HG02642 (cell line): ENCODE results near the gene CBLN4.

Experiments
- ATAC-seq: cut with Tn5 transposase; IDR thresholded peaks from one replicate; pipeline ENCODE4 v1.9.1; 2021; ENCODE audit warnings: mild to moderate bottlenecking; ENCODE audit not compliant: unreplicated experiment, poor library complexity

Gene CBLN4

DNA sequence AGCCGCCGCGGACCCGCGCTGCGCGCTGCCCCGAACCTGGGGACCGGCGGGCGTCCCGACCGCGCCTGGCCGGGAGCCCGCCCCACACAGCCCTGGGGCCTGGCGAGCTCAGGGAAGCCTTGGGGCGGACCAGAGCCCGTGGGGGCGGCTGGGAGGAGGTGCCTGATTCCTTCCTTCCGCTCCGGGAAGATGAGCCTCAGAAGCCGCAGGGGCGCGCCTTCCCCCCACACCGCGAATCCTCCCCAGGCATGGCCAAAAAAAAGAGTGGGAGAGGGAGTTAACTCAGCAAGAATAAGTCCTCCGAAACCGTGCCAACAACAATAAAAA lies at the start of gene CBLN4:
CBLN4 (minus strand) TSS at position 131 of the 327 bp plus-strand sequence. CDS start 1,348 bp downstream, outside the sequence.
- no peak for ATAC-seq

DNA sequence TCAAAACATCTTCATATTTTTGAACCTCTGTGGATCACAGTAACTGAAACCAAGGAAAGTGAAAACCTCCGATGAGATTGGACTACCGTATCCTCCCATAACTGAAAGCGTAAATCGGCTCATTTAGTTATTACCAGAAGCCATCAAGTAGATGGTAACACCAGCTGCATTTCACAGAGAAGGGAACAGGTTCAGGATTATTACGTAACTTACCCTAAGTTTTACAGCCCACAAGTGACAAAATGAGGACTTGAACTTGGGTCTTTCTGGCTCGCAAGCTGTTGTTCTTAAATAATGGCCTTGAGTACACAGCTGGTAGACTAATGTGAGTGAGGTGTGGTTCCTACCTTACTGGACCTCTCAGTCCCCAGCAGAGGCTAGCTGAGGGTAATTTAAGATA lies 37.9 kb upstream of the CBLN4 start:
- no peak for ATAC-seq

DNA sequence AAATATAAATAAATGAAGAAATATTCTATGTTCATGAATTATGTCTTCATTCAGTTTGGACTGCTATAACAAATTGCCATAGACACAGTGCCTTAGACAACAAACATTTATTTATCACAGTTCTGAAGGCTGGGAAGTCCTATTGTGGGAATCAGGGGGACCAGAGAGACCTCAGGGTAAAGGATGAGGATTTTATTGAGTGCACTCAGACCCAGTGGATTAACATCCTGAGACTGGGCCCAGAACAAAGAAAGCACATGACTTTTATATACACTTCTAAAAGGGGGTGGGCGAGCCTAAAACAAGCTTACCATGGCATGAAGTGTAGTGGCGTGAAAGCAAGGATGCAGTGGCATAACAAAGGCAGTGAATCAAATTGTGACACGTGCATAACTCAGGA lies 26.9 kb upstream of the CBLN4 start:
- ATAC-seq, result no peak

DNA sequence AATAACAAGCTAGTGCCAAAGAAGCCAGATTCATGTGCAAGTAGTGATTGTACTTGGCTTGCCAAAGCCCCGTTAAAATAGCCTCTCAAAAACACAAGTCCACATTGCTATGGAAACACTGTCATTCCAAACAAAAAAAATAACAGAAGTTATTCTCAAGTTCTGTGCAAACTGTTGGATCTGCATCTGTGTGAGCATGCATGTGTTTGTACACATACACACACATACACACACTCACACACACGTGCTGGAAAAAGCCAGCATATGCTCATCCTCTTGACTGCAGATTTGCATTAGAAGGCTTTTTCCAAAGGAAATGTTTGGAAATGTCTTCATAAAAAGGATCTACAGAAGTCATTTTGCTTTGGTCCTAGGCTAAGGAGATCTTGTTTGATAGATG lies 13.4 kb upstream of the CBLN4 start:
- no peak for ATAC-seq

DNA sequence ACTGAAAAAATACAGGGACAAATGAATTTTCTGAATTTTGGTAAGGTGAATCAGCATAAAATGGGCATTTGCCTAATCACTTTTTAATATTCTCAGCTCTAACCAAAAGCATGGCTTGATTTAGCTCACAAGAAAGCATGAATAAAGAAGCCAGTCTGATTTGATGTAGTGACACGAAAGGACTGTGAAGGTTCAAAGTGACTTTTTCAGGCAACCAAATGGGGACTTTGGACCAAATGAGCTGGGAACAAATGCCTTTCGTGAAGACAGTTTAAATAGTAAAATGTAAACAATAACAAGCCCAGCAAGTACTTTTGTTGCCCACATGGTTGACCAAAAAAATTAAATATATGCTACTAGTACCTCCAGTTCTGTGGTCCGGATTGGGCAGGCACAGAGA lies 12.9 kb upstream of the CBLN4 start:
- ATAC-seq, result no peak

DNA sequence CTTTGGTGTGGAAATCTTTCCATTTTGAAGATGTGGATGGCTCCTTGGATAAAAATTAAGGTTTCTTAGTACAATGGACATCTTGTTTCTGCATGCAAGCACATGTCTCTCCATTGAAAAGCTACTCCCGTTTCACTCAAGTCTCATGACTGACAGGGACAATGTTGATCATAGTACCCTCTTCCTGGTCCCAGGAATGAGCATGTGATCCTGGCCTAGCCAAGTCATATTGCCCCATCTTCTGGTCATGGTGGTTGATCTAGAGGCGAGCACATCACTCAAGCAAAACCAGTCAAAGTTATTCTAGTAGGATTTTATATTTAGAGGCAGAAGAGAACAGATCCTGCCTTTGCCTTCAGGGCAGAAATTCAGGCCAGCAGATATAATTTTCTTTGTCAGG lies 12.2 kb upstream of the CBLN4 start:
- ATAC-seq, result no peak

DNA sequence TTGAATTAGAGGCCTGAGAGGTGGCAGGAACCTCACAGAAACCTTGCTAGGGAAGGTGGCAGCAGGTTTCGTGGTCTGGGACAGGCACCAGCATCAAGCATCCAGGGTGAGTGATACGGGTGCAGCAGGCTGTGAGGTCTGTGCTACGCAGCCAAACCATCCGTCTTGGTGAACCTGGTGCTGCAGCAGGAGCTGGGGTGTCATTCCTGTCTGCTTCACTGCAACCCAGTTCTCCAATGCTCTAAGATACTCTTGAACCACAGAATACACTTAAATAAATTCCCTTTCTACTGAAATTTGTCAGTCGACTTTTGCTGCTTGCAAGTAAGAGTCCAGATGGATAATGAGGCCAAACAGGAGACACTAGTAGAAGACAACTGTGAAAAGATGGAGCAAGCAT lies 9.7 kb upstream of the CBLN4 start:
- no peak for ATAC-seq

DNA sequence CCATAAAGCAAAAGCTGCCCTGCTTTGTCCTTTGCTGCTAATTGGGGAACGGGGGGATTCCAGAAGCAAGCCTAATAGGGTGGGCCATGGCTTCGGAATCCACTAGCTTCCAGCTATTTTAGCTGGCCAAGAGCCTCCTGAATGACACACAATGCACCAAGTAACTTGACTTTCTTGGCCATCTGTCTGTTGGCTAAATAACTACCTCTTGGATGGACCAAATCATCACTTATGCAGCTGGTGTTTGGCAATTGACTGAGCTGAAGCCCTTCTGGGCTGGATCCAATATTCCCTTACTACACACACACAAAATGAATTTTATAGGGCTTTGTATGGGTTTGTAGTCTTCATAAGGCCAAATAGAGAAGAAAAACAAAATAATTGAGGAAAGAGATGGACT lies 8.8 kb upstream of the CBLN4 start:
- ATAC-seq, result no peak

DNA sequence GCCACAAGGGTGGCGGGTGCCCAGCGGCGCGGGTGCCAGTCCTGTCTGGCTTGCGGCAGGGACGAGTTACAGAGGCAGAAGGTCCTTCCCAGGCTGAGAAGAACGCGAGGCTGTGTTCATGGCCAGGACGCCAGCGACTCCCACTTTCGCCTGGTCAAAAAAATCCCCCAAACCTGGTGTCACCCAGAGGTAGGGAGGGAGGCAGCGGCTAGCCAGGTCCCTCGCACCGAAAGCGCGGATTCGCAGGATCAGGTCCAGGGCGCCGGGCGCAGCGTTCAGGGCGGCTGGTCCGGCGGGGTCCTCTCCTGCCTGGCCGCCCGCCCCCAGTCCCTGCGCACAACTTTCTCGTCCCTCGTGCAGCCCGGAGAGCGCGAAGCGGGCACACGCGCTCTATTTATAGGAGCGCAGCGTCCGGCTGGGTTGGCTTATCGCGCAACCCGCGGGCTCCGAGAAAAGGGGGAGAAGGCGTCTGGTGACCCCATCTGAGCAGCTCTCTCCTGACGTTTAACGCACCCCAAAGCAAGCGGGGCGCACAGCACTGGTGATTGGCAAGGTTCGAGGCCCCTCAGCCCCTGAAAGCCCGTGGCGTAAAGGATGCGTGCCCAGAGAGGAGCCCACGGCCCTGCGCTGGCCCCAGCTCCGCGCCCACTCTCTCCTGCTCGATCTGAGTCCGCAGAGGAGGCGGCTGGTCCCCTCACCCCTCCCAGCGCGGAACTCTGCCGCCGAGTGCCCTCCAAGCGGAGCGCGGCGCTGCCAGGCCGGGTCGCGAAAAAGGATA lies 519 bp downstream of the CBLN4 start:
- no peak for ATAC-seq

DNA sequence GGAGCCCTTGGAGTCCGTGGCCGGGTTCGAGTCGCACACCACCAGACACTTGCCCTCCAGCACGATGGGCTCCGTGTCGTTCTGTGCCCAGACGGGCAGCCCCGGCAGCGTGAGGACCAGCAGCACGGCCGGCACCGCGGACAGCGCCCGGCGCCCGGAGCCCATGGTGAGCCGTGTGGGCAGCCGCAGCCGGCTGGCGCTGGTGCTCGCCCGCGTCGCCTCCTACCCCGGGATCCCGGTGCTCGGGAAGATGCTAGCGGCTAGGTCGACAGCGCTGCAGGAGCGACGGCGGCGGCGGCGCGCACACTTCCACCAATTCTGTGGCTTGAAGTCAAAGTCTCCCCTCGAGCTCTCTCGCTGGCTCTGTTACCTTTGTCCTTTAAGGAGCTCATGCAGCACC lies 1.3 kb downstream of the CBLN4 start:
- no peak for ATAC-seq

DNA sequence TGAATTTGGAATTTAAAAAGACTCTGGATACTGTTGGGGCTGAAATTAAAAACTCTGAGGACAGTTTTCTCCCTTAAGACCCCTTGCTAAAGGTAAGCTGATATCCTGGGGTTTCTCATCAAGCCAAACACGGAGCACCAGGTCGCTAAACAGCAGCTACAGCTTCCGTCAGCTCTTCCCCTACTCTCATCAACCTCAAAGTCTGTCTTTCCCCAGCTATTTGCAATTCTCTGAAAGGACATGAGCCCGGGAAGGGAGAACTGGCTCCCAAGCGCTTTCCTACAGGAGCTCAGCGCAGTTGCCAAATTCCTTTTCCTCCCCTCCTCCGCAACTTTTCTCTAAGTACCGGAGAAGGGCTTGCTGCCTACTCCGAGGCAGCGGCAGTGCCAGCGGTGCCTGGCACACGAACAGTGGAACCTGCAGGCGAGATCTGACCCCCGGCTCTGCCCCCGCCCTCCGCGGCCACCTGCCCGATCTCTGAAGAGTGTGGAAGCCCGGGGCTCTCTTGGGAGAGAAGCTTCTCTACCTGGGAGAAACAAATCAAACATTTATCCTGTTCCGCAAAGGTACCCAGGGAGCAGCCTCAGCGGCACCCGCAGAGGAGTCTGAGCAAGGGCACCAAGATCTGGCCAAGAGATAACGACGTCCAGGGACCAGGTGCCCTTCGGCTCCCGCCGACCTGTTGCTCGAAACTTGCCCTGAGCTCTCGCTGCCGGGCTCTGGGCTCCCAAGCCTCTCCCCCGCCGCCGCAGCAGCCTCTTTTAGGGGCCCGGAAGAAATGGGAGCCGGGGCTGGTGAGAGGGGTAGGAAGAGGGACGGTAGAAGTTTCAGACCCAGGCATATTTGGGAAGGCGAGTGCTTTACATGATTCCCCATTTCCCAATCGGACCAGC lies 2.2 kb downstream of the CBLN4 start:
- ATAC-seq, result no peak

DNA sequence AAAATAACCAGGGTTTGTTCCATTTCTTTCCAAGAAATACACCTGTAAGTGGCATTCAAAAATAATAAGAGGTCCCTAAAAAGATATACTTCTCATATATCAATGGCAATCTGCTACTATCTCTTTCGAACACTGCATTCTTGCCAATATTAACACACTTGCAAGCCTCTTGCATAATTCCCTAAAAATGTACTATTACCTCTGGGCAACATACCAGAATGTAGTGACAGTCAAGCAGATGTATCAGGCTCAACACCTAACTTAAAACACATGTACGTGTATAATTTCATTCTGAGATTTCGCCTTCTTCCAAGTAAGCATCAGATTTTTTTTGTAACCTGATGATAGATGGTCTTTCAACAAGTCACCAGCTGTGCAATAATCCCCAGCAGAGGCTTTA lies 3.4 kb downstream of the CBLN4 start:
- ATAC-seq, result no peak

DNA sequence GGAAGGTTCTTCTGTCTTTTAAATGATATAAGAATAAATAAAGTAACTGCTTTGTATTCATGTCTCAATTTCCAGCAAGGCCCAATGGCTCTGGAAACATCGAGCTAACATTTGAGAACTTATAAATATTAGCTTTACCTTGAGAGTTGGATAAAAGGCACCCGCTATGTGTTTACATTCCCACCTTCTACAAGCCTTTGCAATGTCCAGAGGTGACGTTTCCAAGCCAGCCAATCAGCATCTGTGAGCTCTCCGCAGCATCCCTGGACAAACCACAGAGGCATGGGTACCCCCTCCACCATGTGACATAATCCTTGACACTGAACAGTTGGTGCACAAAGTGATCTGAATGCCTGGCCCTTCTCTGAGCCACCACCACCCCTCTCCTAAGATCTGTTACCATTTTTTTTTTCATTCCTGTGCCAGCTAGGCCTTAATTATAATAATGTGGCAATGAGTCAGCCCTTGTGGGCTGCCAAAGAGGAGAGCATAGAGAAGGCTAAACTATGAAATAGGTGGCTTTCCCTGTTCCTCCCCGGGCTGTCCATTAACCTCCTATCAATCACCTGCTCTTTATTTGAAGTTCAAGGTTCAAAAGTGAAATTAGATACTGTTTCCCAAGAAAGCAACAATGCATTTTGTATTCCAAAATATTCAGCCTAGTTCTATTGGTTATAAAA lies 4.1 kb downstream of the CBLN4 start:
- no peak for ATAC-seq

DNA sequence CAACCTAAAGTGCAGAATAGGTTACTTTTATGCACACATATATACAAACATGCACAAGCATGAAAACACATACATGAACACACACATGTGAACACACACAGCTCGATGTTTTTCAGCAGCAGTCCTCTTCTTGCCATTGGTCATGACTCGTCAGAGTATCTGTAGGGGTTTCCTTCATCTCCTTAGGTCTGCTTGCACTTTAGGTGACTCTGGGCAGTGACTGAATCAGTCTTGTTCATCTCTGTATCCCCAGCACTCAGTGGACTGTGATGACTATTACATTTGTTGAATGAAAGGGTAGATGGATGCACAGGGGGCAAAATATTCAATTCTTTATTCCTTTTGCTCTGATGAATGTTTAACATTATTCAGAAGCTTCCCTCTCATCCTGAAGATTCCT lies 26.8 kb downstream of the CBLN4 start:
- no peak for ATAC-seq

DNA sequence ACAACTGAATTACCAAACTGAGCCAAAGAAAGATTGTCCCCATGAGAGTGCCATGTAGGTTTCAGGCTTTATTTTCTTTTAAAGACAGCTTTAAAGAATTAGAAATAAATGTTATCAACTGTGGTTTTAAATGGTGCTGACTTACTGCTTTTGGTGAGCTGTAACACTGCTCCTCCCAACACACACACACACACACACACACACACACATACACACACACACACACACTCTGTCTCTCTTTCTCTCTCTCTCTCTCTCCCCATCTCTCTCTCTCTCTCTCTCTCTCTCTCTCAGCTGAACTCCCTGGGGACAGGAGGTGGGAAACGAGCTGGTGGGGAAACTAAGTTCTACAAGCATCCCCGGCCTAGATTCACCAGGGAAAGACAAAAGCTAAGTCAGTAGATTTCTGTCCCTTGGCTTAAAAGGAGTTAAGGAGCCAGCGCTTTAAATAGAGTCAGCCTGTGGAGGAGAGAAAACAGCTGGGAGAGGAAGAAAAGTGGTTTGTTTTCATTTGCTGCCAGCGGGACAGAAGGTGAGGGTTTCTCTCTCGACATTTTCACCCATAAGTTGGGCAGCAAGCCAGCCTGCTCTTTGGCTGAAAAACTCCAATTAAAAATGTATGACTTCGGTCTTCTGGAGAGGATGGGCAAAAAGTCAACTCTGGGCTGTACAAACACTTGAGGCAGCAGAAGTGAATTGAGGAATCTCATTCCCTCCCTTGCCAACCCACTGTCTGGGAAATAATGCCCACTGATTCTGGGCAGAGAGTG lies 27.4 kb downstream of the CBLN4 start:
- no peak for ATAC-seq

DNA sequence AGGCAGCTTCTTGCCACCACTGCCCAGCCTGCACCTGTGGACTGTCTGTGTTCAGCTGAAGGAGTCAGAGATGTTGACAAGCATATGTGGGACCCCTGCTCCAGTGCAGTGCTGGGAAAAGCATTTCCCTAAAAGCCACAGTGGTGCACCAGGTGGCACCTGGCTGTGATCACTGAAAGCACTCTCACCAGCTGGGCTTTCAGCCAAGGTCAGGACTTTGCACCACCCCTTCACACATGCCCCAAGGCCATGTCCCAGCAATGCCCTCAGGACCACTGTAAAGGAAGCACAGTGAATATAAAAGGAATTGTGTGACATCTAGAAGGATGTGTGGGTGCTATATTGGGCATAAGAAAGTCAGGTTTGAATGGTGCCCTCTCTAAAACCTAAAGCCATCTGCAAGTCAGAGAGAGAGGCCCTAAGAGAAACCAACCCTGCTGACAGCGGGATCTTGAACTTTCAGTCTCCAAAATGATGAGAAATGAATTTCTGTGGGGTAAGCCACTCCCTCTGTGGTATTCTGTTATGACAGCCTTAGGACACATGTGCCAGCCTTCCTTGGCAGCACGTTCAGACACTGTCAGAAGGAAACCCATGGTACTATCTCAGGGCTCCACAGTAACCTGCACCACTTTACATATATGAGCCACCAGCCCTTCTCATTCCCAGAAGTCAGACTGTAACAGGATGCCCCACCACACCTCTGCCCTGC lies 30.7 kb downstream of the CBLN4 start:
- no peak for ATAC-seq

DNA sequence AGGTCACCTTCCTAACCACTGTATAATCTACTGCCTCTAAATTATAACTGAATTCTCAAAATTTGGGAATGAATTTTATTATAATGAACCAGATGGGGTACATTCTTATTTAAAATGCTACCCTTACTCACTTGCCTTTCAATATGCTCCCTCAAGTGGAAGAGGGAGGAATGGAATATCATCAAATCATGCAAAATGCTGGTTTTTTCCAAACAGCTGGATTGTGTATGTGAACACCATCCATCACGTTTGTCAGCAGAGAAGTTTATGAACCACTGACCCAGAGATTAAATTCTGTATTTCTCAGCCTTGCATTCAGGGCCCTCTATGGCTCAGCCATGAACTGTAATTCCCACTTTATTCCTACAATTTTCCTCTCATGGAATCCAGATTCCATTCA lies 40.5 kb downstream of the CBLN4 start:
- ATAC-seq, result no peak

DNA sequence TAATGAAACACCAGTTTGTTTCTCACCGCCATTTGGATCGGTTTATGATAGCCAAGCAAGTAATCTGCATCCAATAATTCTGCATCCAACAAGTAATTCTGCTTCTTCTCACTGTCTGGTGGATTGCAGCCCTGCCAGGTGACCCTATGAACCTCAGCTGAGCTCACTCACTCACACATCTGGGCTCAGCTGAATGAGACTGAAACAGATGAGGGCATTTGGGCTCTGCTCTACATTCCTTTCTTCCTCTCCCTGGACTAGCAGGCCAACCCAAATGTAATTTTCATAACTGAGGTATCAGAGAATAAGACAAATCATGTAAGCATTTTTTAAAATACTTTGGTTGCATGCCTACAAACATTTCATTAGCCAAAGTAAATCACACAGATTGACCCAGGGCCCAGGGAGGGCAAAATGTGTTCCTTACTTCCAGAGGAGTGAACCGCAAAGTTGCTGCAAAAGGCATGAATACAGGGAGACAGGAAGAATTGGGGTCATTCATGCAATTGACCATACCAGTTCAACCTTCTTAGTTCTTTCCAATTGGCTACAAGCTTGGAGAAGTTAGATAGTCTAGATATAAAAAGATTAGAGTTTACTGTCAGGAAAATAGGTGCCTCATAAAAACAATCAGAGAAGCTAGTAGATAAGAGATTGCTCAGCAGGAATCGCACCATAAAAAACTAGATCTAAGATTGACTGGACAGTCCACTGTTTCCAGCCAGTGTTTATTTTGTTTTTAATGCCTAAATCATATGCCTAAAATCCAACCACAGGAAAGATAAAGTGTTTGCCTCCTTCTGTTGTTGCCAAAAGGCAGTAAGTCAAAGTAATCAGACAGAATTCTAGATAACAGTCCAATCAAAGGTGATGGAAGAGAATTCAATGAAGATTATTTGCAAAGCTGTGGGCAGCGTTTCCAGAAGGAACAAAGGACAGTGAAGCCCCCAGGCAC lies 43.7 kb downstream of the CBLN4 start:
- ATAC-seq, result no peak

DNA sequence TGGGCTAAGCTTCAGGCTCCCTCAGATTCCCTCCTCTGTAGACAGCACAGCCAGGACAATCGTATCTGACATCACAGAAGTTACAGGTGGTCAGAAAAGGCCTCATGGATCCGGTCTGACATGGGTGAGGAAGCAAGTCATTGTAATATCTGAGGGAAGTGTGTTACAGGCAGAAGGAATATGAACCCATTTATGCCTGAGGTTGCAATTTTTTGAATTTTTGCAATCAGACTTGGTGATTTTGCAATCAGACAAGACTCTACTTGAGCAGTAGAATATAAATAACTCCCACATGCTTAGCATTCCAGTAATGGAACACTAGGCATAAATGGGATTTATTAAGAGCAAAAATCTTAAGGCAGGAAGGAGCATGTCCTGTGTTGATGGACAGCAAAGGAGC lies 52.1 kb downstream of the CBLN4 start:
- ATAC-seq, result no peak
